ENCODE measurements around the gene TRAPPC5.

The TRAPPC5 gene

GRCh38 chr19:7677669-7678311, 2.8 kb upstream of the TRAPPC5 start:
- DNase-seq, result no peak

- DNase-seq, result no peak
These were observed 1.5 kb upstream of the TRAPPC5 start for GRCh38 chr19:7678971-7679751.

- no peak for DNase-seq
These were observed 645 bp upstream of the TRAPPC5 start for GRCh38 chr19:7679771-7680605.

GRCh38 chr19:7681340-7682174, 924 bp downstream of the TRAPPC5 start:
- DNase-seq, result peak; percentile 51

- DNase-seq, result no peak
These were observed 1.7 kb downstream of the TRAPPC5 start for GRCh38 chr19:7682175-7682855.

- DNase-seq, result peak; percentile 24
These were observed 5.2 kb downstream of the TRAPPC5 start for GRCh38 chr19:7685546-7686445.

GRCh38 chr19:7687177-7687576, 6.5 kb downstream of the TRAPPC5 start:
- DNase-seq, result no peak

GRCh38 chr19:7689165-7689564, 8.5 kb downstream of the TRAPPC5 start:
- DNase-seq, result no peak

GRCh38 chr19:7690779-7691258, 10.2 kb downstream of the TRAPPC5 start:
- no peak for DNase-seq

- no peak for DNase-seq
These were observed 10.9 kb downstream of the TRAPPC5 start for GRCh38 chr19:7691497-7691896.

GRCh38 chr19:7692417-7693088, 11.9 kb downstream of the TRAPPC5 start:
- no peak for DNase-seq

GRCh38 chr19:7694499-7694898, 13.9 kb downstream of the TRAPPC5 start:
- no peak for DNase-seq

GRCh38 chr19:7697721-7698287, 17.2 kb downstream of the TRAPPC5 start:
- no peak for DNase-seq

GRCh38 chr19:7698583-7698982, 17.9 kb downstream of the TRAPPC5 start:
- DNase-seq, result no peak

- DNase-seq, result no peak
These were observed 18.4 kb downstream of the TRAPPC5 start for GRCh38 chr19:7699003-7699402.

- DNase-seq, result no peak
These were observed 19.1 kb downstream of the TRAPPC5 start for GRCh38 chr19:7699417-7700401.

- no peak for DNase-seq
These were observed 20.5 kb downstream of the TRAPPC5 start for GRCh38 chr19:7701049-7701653.
